CD14-positive monocyte (primary cell): ENCODE results near the gene ST6GALNAC3. TPM values are rescaled to one million over a fixed set of nuclear protein-coding genes. Genes with fewer than 3 reads are reported as not detected.

Experiments
- DNase-seq, 3 donors: peaks; one replicate each; pipeline ENCODE4 v3.0.0-alpha.2; 2011 to 2022
- H2AFZ ChIP-seq: 2 replicates; pipeline ENCODE4 v1.6.0; 2012; ENCODE audit warnings: mild to moderate bottlenecking, low read depth, low read length, inconsistent platforms; ENCODE audit not compliant: insufficient read depth, poor library complexity, severe bottlenecking
- H3K27ac ChIP-seq, 2 donors: 1 replicate in 1 of 2; 2 replicates in 1 of 2; pipeline ENCODE4 v1.5.1; 2012 to 2013; ENCODE audit warnings: low read length in 2 of 2, control low read depth in 1 of 2, inconsistent platforms in 1 of 2, low read depth in 1 of 2, mild to moderate bottlenecking in 1 of 2
- H3K27me3 ChIP-seq, 2 donors: one replicate each; pipeline versions ENCODE4 v1.6.0 to v1.6.1; 2011 to 2013; ENCODE audit warnings: low read length in 2 of 2; ENCODE audit not compliant: control insufficient read depth in 2 of 2, insufficient read depth in 2 of 2
- H3K36me3 ChIP-seq, 2 donors: replicated peaks in 1 of 2; 1 replicate in 1 of 2; 2 replicates in 1 of 2; pipeline versions ENCODE4 v1.5.1 to v1.6.1; 2012 to 2013; ENCODE audit warnings: low read length in 2 of 2, control low read depth in 1 of 2, inconsistent platforms in 1 of 2, mild to moderate bottlenecking in 1 of 2; ENCODE audit not compliant: insufficient read depth in 2 of 2, control insufficient read depth in 1 of 2
- H3K4me1 ChIP-seq, 2 donors: 1 replicate in 1 of 2; 2 replicates in 1 of 2; pipeline versions ENCODE4 v1.5.1 to v1.6.1; 2012 to 2013; ENCODE audit warnings: low read length in 2 of 2, control low read depth in 1 of 2, inconsistent platforms in 1 of 2, mild to moderate bottlenecking in 1 of 2, moderate library complexity in 1 of 2; ENCODE audit not compliant: insufficient read depth in 2 of 2, control insufficient read depth in 1 of 2
- H3K4me2 ChIP-seq: replicated peaks from 2 replicates; pipeline ENCODE3; 2012; ENCODE audit warnings: low read length, moderate library complexity, mild to moderate bottlenecking; ENCODE audit not compliant: poor library complexity, severe bottlenecking; ENCODE audit errors: extremely low read depth
- H3K4me3 ChIP-seq, 3 experiments: fragments of 200-600 bp in 1 of 3; sonication (generic) in 1 of 3; replicated peaks in 1 of 3; 1 replicate in 2 of 3; 2 replicates in 1 of 3; pipeline ENCODE4 v1.5.1; 2011 to 2013; ENCODE audit warnings: low read length in 3 of 3, mild to moderate bottlenecking in 3 of 3, control low read depth in 2 of 3, low read depth in 2 of 3, inconsistent platforms in 1 of 3, moderate library complexity in 1 of 3
- H3K79me2 ChIP-seq: 2 replicates; pipeline ENCODE4 v1.6.0; 2012; ENCODE audit warnings: mild to moderate bottlenecking, control low read depth, inconsistent platforms, low read length, moderate library complexity; ENCODE audit not compliant: insufficient read depth
- H3K9ac ChIP-seq: 2 replicates; pipeline ENCODE4 v1.6.0; 2017; ENCODE audit warnings: low read length, mild to moderate bottlenecking; ENCODE audit not compliant: insufficient read depth, poor library complexity, severe bottlenecking
- H3K9me3 ChIP-seq, 2 donors: replicated peaks in 1 of 2; 1 replicate in 1 of 2; 2 replicates in 1 of 2; pipeline versions ENCODE4 v1.5.1 to v1.6.1; 2012 to 2013; ENCODE audit warnings: low read length in 2 of 2, control low read depth in 1 of 2; ENCODE audit not compliant: control insufficient read depth in 1 of 2, insufficient read depth in 1 of 2
- H4K20me1 ChIP-seq: 2 replicates; pipeline ENCODE4 v1.6.0; 2012; ENCODE audit warnings: mild to moderate bottlenecking, low read length, control low read depth, moderate library complexity; ENCODE audit not compliant: insufficient read depth
- H3K27ac Mint-ChIP-seq, 7 donors: one replicate each; pipeline ENCODE4 v1.8.0; 2020; ENCODE audit warnings: mild to moderate bottlenecking in 7 of 7, mixed read lengths in 7 of 7, moderate library complexity in 6 of 7, inconsistent platforms in 2 of 7
- H3K27me3 Mint-ChIP-seq, 3 donors: one replicate each; pipeline ENCODE4 v1.8.0; 2021 to 2022; ENCODE audit warnings: low read depth in 3 of 3, mild to moderate bottlenecking in 3 of 3, mixed read lengths in 3 of 3, moderate library complexity in 3 of 3, inconsistent platforms in 1 of 3
- H3K36me3 Mint-ChIP-seq, 2 donors: one replicate each; pipeline ENCODE4 v1.8.0; 2020; ENCODE audit warnings: mixed read lengths in 2 of 2, inconsistent platforms in 1 of 2, mild to moderate bottlenecking in 1 of 2
- H3K4me1 Mint-ChIP-seq: one replicate; pipeline ENCODE4 v1.8.0; 2020; ENCODE audit warnings: mild to moderate bottlenecking, mixed read lengths
- H3K4me3 Mint-ChIP-seq, 2 donors: one replicate each; pipeline ENCODE4 v1.8.0; 2020; ENCODE audit warnings: mild to moderate bottlenecking in 2 of 2, mixed read lengths in 2 of 2, moderate library complexity in 1 of 2
- H3K9me3 Mint-ChIP-seq, 7 donors: one replicate each; pipeline ENCODE4 v1.8.0; 2020 to 2022; ENCODE audit warnings: mixed read lengths in 7 of 7, mild to moderate bottlenecking in 6 of 7, moderate library complexity in 6 of 7, inconsistent platforms in 2 of 7
- WGBS: methylation state at CpG from one replicate; pipeline ENCODE4 v1.1.5; 2013; ENCODE audit warnings: missing lambda C conversion rate; ENCODE audit not compliant: insufficient coverage; 5-methylcytosine and 5-hydroxymethylcytosine counted together
- intact Hi-C, 2 donors: fragments of 100-400 bp; cut with micrococcal nuclease; formaldehyde crosslinking; loops; one replicate each; pipeline versions ENCODE4 v1.15.0 to v1.15.1; 2023
- polyA plus RNA-seq, 3 donors: library from polyadenylated mRNA; depleted of rRNA in 1 of 3; unstranded in 2 of 3; stranded (reverse) in 1 of 3; fragments of 300-500 nt in 2 of 3; fragments of >200 nt in 1 of 3; fragmentation: Illumina TruSeq in 2 of 3; gene quantifications; 1 replicate in 2 of 3; 2 replicates in 1 of 3; pipeline ENCODE4 v1.2.3, GENCODE V29; 2012 to 2021
- TF ChIP-seq, protein P1 (sequence below): fragments of 200-600 bp; IDR thresholded peaks from one replicate; pipeline ENCODE4 v1.8.0; 2022; ENCODE audit warnings: antibody characterized with exemption, mild to moderate bottlenecking

ST6GALNAC3 gene
- polyA plus RNA-seq, 3 donors, result 6.5 to 9.2 (median 7.6) TPM

DNA sequence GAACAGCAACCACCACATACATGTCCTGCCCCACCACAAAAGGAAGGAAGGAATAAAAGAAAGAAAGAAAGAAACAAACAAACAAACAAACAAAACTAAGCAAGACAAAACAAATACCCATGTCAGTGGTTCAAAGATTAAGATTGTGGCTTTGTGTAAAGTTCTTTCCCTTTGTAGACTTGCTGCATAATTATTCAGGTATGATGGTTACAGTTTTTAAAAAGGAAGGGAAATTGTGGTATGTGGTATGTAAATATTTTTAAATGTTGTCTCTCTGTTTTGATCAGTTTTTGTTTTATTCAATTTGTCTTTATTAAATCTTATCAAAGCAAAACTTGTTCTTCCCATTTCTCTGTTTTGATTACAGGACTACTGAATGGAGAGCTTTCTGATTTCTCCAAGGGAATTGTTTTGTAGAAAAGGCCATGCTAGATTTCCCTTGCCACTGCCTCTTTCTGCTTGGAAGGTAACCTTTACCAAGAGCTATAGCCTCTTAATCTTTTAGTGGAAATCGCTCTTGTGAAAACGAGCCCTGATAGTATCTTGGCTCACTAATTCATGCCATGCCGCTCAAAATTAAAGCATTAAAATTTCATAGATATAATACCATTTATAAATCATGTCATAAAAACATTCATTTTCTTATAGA lies 502.5 kb downstream of the ST6GALNAC3 start:
- Mint-ChIP-seq H3K4me3 (no peak overlapping the region), H3K27ac (peak overlapping the region in 1 of 7 donors; percentile 30), H3K4me1 (no peaks in the 10 kb centered on the region), H3K9me3 (peaks cover 0 to 4% (median 0%) of the 10 kb centered on the region in 7 donors), H3K27me3 (peaks cover 0 to 3% (median 0%) of the 10 kb centered on the region in 3 donors), H3K36me3 (no peaks in the 10 kb centered on the region)
- no peaks in the 10 kb centered on the region for H3K9me3 ChIP-seq
- DNase-seq, result no peak
- no peak overlapping the region for H3K4me2 ChIP-seq
- intact Hi-C loops, result no loop called here
- TF ChIP-seq, protein P1, sequence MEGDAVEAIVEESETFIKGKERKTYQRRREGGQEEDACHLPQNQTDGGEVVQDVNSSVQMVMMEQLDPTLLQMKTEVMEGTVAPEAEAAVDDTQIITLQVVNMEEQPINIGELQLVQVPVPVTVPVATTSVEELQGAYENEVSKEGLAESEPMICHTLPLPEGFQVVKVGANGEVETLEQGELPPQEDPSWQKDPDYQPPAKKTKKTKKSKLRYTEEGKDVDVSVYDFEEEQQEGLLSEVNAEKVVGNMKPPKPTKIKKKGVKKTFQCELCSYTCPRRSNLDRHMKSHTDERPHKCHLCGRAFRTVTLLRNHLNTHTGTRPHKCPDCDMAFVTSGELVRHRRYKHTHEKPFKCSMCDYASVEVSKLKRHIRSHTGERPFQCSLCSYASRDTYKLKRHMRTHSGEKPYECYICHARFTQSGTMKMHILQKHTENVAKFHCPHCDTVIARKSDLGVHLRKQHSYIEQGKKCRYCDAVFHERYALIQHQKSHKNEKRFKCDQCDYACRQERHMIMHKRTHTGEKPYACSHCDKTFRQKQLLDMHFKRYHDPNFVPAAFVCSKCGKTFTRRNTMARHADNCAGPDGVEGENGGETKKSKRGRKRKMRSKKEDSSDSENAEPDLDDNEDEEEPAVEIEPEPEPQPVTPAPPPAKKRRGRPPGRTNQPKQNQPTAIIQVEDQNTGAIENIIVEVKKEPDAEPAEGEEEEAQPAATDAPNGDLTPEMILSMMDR, result no peak
- H4K20me1 ChIP-seq, result no peaks in the 10 kb centered on the region
- H3K27ac ChIP-seq, result no peak overlapping the region
- H3K27me3 ChIP-seq, result no peaks in the 10 kb centered on the region
- H2AFZ ChIP-seq, result no peak overlapping the region
- whole genome bisulfite sequencing, result no CpG with 5 or more reads among the region's 3 CpGs
- H3K9ac ChIP-seq, result no peak overlapping the region
- H3K36me3 ChIP-seq, result no peaks in the 10 kb centered on the region
- no peaks in the 10 kb centered on the region for H3K4me1 ChIP-seq
- no peak overlapping the region for H3K4me3 ChIP-seq
- H3K79me2 ChIP-seq, result no peaks in the 10 kb centered on the region

DNA sequence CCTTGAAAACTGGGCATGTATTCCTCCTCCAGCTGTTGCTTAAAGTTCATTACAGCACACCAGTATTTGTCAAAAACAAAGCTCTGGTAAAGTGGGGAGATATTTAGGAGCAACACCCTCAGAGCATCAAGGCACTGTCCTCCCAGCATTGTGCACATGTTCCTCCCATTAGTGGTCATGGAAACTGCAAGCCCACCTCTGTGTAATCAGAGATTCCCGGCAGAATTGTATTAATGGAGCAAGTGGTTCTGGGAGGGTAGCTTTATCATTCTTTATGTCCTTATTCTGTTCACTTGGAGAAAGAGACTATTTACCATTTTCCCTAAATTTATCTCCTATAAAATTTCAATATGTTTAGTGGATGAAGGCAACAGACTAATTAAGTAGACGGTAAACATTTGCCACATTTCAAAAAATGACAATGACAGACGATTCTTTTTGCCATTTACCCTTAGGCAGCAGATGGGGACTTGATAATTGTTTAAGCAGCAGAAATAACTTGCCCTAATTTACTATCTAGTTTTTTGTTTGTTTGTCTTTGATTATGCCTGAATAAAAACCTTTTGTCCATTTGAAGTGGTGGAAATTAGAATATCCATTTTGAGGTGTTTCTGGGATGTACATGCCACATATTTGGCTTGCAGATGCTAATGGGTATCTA lies 503.1 kb downstream of the ST6GALNAC3 start:
- H3K4me3 ChIP-seq, result no peak overlapping the region
- H3K36me3 Mint-ChIP-seq, result no peaks in the 10 kb centered on the region
- no peak overlapping the region for H3K9ac ChIP-seq
- H3K4me1 Mint-ChIP-seq, result no peaks in the 10 kb centered on the region
- WGBS, result no CpG with 5 or more reads among the region's 3 CpGs
- H3K27ac Mint-ChIP-seq, result peak overlapping the region in 1 of 7 donors; percentile 27
- H3K9me3 Mint-ChIP-seq, result peaks cover 0 to 4% (median 0%) of the 10 kb centered on the region in 7 donors
- no peak overlapping the region for H3K27ac ChIP-seq
- no peak overlapping the region for H3K4me2 ChIP-seq
- no peak overlapping the region for H3K4me3 Mint-ChIP-seq
- no peaks in the 10 kb centered on the region for H3K79me2 ChIP-seq
- H3K4me1 ChIP-seq, result no peaks in the 10 kb centered on the region
- DNase-seq, result no peak
- no peaks in the 10 kb centered on the region for H3K27me3 ChIP-seq
- intact Hi-C loops, result no loop called here
- TF ChIP-seq, protein P1, result no peak
- no peak overlapping the region for H2AFZ ChIP-seq
- no peaks in the 10 kb centered on the region for H4K20me1 ChIP-seq
- peaks cover 0 to 3% (median 0%) of the 10 kb centered on the region in 3 donors for H3K27me3 Mint-ChIP-seq
- H3K36me3 ChIP-seq, result no peaks in the 10 kb centered on the region
- H3K9me3 ChIP-seq, result no peaks in the 10 kb centered on the region
